CD4-positive, alpha-beta T cell (primary cell): ENCODE results near the gene FAM177B. TPM values are rescaled to one million over a fixed set of nuclear protein-coding genes. Genes with fewer than 3 reads are reported as not detected.
A peak's percentile ranks its signal among the peaks of the same experiment; 100 is the strongest.

Experiments used
- ATAC-seq: fragments of 200-7000 bp; cut with Tn5 transposase; one replicate; pipeline ENCODE4 v1.10.0; 2022; ENCODE audit warnings: mild to moderate bottlenecking; ENCODE audit not compliant: poor library complexity
- CTCF ChIA-PET: fragments of 350-600 bp; sonication (Branson Sonifier 250); formaldehyde crosslinking; loops from one replicate; lab custom pipeline; 2021; ENCODE audit warnings: antibody characterized with exemption, inconsistent platforms; lab: Charles Lee
- POLR2A ChIA-PET: fragments of 350-600 bp; sonication (Branson Sonifier 250); formaldehyde crosslinking; loops from one replicate; lab custom pipeline; 2021; ENCODE audit warnings: antibody characterized with exemption, inconsistent platforms; lab: Charles Lee
- DNase-seq, 14 experiments: peaks; one replicate each; pipeline ENCODE4 v3.0.0-alpha.2; 2013 to 2020; ENCODE audit warnings: mixed read lengths in 2 of 14
- H3K27ac ChIP-seq, 2 donors: one replicate each; pipeline versions ENCODE4 v1.5.1 to v1.7.0; 2013; ENCODE audit warnings: low read length in 2 of 2, low read depth in 1 of 2, mild to moderate bottlenecking in 1 of 2
- H3K27me3 ChIP-seq, 2 experiments: 1 replicate in 1 of 2; 2 replicates in 1 of 2; pipeline versions ENCODE4 v1.6.1 to v1.7.0; 2013; ENCODE audit warnings: low read length in 2 of 2, control low read depth in 1 of 2, mild to moderate bottlenecking in 1 of 2, moderate library complexity in 1 of 2; ENCODE audit not compliant: insufficient read depth in 2 of 2, control insufficient read depth in 1 of 2
- H3K36me3 ChIP-seq: one replicate; pipeline ENCODE4 v1.6.1; 2013; ENCODE audit warnings: low read length, control low read depth; ENCODE audit not compliant: insufficient read depth
- H3K4me1 ChIP-seq: one replicate; pipeline ENCODE4 v1.6.1; 2013; ENCODE audit warnings: low read length, control low read depth; ENCODE audit not compliant: insufficient read depth
- H3K4me3 ChIP-seq: one replicate; pipeline ENCODE4 v1.5.1; 2013; ENCODE audit warnings: mild to moderate bottlenecking, low read length, moderate library complexity
- H3K9me3 ChIP-seq, 2 experiments: 1 replicate in 1 of 2; 2 replicates in 1 of 2; pipeline versions ENCODE4 v1.6.1 to v1.7.0; 2013; ENCODE audit warnings: low read length in 2 of 2, mild to moderate bottlenecking in 2 of 2, control low read depth in 1 of 2, moderate library complexity in 1 of 2; ENCODE audit not compliant: control insufficient read depth in 1 of 2, insufficient read depth in 1 of 2
- H3K27ac Mint-ChIP-seq: one replicate; pipeline ENCODE4 v1.8.0; 2020; ENCODE audit warnings: mixed read lengths
- H3K27me3 Mint-ChIP-seq: one replicate; pipeline ENCODE4 v1.8.0; 2021; ENCODE audit warnings: mixed read lengths
- H3K36me3 Mint-ChIP-seq: one replicate; pipeline ENCODE4 v1.8.0; 2021; ENCODE audit warnings: low read depth, mixed read lengths
- H3K4me1 Mint-ChIP-seq: one replicate; pipeline ENCODE4 v1.8.0; 2021; ENCODE audit warnings: low read depth, mixed read lengths
- H3K4me3 Mint-ChIP-seq: one replicate; pipeline ENCODE4 v1.8.0; 2020; ENCODE audit warnings: mild to moderate bottlenecking, mixed read lengths
- H3K9me3 Mint-ChIP-seq: one replicate; pipeline ENCODE4 v1.8.0; 2020; ENCODE audit warnings: mixed read lengths
- intact Hi-C, 2 experiments: fragments of 100-400 bp; cut with DNase I in 1 of 2; cut with micrococcal nuclease in 1 of 2; formaldehyde crosslinking; loops; one replicate each; pipeline versions ENCODE4 v1.15.1 to v1.9.0; 2023 to 2025; cut with DNase I, micrococcal nuclease
- total RNA-seq, 174 experiments: library from RNA in 2 of 174; stranded (reverse) in 2 of 174; gene quantifications; one replicate each; pipeline ENCODE4 v1.2.3 and lab custom pipeline; 2021 to 2026
- TF ChIP-seq, protein P1 (sequence below): fragments of 200-600 bp; IDR thresholded peaks from one replicate; pipeline ENCODE4 v1.8.0; 2022; ENCODE audit warnings: antibody characterized with exemption, mild to moderate bottlenecking

FAM177B gene
- total RNA-seq, 2 experiments from 2014 or later = not detected

DNA sequence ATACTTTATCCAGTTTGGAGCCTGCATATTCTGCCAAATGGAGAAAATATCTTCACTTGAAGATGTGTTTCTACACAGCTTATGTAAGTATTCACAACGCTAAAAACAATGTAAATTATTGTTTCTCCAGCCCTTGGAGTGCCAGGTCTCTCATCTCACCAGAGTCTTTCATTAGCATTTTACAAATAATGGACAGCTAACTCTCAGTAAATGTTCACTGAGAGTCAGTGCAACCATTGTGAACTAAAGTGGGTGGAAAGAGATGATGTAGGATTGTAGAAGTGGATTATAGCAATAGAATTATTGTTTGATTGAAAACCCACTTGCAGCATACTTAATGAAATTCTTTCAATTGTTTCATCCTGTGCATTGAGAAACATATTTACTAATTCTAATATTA lies 8.3 kb upstream of the FAM177B start:
- Mint-ChIP-seq H3K27ac (peak overlapping the region; percentile 32), H3K4me3 (no peak overlapping the region), H3K36me3 (peaks cover 94% of the 10 kb centered on the region), H3K4me1 (no peaks in the 10 kb centered on the region), H3K27me3 (no peaks in the 10 kb centered on the region), H3K9me3 (no peaks in the 10 kb centered on the region)
- no peak for ATAC-seq
- no peak for DNase-seq
- ChIA-PET CTCF (no interaction called here), POLR2A (interaction anchor here (2.3 kb wide), 1 partner anchor 16 kb away, joined by 13 read pairs; the partner anchor contains the start of genes AIDA and BROX)
- no peak overlapping the region for H3K4me3 ChIP-seq
- H3K4me1 ChIP-seq = no peaks in the 10 kb centered on the region
- no peaks in the 10 kb centered on the region for H3K27me3 ChIP-seq
- TF ChIP-seq, protein P1, sequence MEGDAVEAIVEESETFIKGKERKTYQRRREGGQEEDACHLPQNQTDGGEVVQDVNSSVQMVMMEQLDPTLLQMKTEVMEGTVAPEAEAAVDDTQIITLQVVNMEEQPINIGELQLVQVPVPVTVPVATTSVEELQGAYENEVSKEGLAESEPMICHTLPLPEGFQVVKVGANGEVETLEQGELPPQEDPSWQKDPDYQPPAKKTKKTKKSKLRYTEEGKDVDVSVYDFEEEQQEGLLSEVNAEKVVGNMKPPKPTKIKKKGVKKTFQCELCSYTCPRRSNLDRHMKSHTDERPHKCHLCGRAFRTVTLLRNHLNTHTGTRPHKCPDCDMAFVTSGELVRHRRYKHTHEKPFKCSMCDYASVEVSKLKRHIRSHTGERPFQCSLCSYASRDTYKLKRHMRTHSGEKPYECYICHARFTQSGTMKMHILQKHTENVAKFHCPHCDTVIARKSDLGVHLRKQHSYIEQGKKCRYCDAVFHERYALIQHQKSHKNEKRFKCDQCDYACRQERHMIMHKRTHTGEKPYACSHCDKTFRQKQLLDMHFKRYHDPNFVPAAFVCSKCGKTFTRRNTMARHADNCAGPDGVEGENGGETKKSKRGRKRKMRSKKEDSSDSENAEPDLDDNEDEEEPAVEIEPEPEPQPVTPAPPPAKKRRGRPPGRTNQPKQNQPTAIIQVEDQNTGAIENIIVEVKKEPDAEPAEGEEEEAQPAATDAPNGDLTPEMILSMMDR = no peak
- intact Hi-C loops = no loop called here
- H3K27ac ChIP-seq = no peak overlapping the region
- peaks cover 95% of the 10 kb centered on the region for H3K36me3 ChIP-seq
- H3K9me3 ChIP-seq = no peaks in the 10 kb centered on the region

DNA sequence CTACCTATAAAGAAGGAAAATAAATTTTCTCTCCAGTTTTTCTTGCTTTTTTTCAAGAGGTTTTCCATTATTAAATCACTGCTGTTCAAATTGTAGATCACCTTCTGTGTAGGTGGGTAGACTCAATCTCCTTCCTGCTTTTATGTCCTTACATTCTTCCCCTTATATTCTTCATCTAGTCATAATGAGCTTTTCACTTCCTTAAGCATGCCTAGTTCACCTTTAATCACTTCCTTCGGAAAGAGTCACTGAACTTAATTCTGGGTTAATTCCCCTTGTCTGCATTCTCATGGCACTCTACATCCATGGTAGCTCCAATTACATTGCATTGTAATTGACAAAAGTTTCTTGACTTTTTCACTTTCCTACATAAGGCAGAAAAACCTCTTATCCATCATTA lies 6.1 kb upstream of the FAM177B start:
- Histone ChIP-seq H3K9me3 (no peaks in the 10 kb centered on the region), H3K4me3 (no peak overlapping the region), H3K27me3 (no peaks in the 10 kb centered on the region), H3K36me3 (peaks cover 86% of the 10 kb centered on the region), H3K27ac (no peak overlapping the region), H3K4me1 (no peaks in the 10 kb centered on the region)
- no peak overlapping the region for H3K4me3 Mint-ChIP-seq
- no peaks in the 10 kb centered on the region for H3K4me1 Mint-ChIP-seq
- H3K27ac Mint-ChIP-seq = peak overlapping the region; percentile 38
- H3K9me3 Mint-ChIP-seq = no peaks in the 10 kb centered on the region
- intact Hi-C loops = no loop called here
- no peaks in the 10 kb centered on the region for H3K27me3 Mint-ChIP-seq
- CTCF ChIA-PET = no interaction called here
- POLR2A ChIA-PET = interaction anchor here (1.9 kb wide), 1 partner anchor 17 kb away, joined by 9 read pairs; no protein-coding TSS in a partner anchor
- DNase-seq = no peak
- peaks cover 94% of the 10 kb centered on the region for H3K36me3 Mint-ChIP-seq
- ATAC-seq = no peak
- TF ChIP-seq, protein P1 = no peak

DNA sequence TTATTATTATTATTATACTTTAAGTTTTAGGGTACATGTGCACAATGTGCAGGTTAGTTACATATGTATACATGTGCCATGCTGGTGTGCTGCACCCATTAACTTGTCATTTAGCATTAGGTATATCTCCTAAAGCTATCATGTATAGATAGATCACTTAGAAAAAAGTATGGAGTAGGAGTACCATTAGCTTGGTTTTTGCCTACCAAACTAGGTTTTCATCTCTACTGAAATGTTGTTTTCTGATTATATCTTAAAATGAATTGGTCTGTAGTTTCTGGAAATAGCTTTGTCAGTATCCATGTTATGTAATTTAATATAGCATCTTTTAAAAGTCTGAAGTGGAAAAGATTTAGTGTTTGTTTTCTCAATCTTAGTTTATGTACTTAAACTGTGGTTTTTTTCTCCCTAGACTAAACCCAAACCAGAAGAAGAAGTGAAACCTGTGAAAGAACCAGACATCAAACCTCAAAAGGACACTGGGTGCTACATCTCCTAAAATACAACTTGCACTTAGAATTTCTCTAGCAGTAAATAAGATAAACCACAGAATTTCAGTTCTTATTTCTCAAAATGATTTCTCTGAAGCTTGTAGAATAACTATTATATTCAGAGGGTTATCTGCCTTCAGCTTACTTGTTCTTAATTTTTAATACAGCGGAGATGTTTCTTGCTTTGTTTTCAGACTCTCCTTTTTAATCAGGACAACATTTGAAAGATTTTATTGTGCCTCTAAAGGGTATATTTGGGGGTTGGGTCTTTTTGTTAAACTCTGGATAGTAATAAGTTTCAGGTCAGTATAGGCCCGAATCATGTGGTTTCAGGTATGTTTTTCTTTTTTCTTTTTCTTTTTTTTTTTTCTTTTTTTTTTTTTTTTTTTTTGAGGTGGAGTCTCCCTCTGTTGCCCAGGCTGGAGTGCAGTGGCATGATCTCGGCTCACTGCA lies 4.5 kb upstream of the FAM177B start:
- TF ChIP-seq, protein P1 = no peak
- Mint-ChIP-seq H3K9me3 (no peaks in the 10 kb centered on the region), H3K27me3 (no peaks in the 10 kb centered on the region), H3K4me1 (no peaks in the 10 kb centered on the region), H3K4me3 (no peak overlapping the region), H3K36me3 (peaks cover 78% of the 10 kb centered on the region), H3K27ac (no peak overlapping the region)
- no peak overlapping the region for H3K27ac ChIP-seq
- no peaks in the 10 kb centered on the region for H3K9me3 ChIP-seq
- POLR2A ChIA-PET = interaction anchor here (1.9 kb wide), 1 partner anchor 19 kb away, joined by 9 read pairs; no protein-coding TSS in a partner anchor
- DNase-seq (peak in 1 of 14 experiments; percentile 16), ATAC-seq (no peak)
- CTCF ChIA-PET = no interaction called here
- no peaks in the 10 kb centered on the region for H3K27me3 ChIP-seq
- H3K4me1 ChIP-seq = no peaks in the 10 kb centered on the region
- H3K4me3 ChIP-seq = no peak overlapping the region
- H3K36me3 ChIP-seq = peaks cover 73% of the 10 kb centered on the region
- intact Hi-C loops = no loop called here
